ENCODE measurements around the gene FAM149A. TPM values are rescaled to one million over a fixed set of nuclear protein-coding genes. Genes with fewer than 3 reads are reported as not detected.

FAM149A gene
- total RNA-seq, 4 donors from 2014 or later, result 7.7 to 15.3 (median 11.8) TPM

- no peak for TF ChIP-seq CTCF (IDR thresholded peaks at IDR 0.05)
- DNase-seq (ENCODE audit: low spot score), result no peak
- ATAC-seq (ENCODE audit: low FRiP score), result no peak
Measured at GRCh38 chr4:186069729-186070128, 34.8 kb upstream of the FAM149A start.

- DNase-seq (ENCODE audit: low spot score) (no peak), ATAC-seq (ENCODE audit: low FRiP score) (no peak)
- TF ChIP-seq CTCF (IDR thresholded peaks at IDR 0.05), result no peak
Measured at GRCh38 chr4:186072516-186072915, 32.0 kb upstream of the FAM149A start.

- TF ChIP-seq CTCF (IDR thresholded peaks at IDR 0.05), result no peak
- ATAC-seq (ENCODE audit: low FRiP score) (no peak), DNase-seq (ENCODE audit: low spot score) (no peak)
Measured at GRCh38 chr4:186074189-186074588, 30.3 kb upstream of the FAM149A start.

- DNase-seq (ENCODE audit: low spot score), result no peak
- no peak for TF ChIP-seq CTCF (IDR thresholded peaks at IDR 0.05)
- no peak for ATAC-seq (ENCODE audit: low FRiP score)
Measured at GRCh38 chr4:186078981-186079638, 25.4 kb upstream of the FAM149A start.

- ATAC-seq (ENCODE audit: low FRiP score) (no peak), DNase-seq (ENCODE audit: low spot score) (no peak)
- TF ChIP-seq CTCF (IDR thresholded peaks at IDR 0.05), result no peak
Measured at GRCh38 chr4:186079694-186080093, 24.8 kb upstream of the FAM149A start.

GRCh38 chr4:186081202-186081807 lies 23.2 kb upstream of the FAM149A start:
- no peak for ATAC-seq (ENCODE audit: low FRiP score)
- no peak for DNase-seq (ENCODE audit: low spot score)
- no peak for TF ChIP-seq CTCF (IDR thresholded peaks at IDR 0.05)

GRCh38 chr4:186082221-186082620 lies 22.3 kb upstream of the FAM149A start:
- no peak for DNase-seq (ENCODE audit: low spot score)
- no peak for ATAC-seq (ENCODE audit: low FRiP score)
- TF ChIP-seq CTCF (IDR thresholded peaks at IDR 0.05), result no peak

All from omental fat pad (tissue), 4 donors.